KMS-11 (cell line): ENCODE results near the gene AKR1B15.
"Not testable (repeated sequence)": the region's sequence is repeated elsewhere in the genome, so short reads cannot be mapped to it uniquely, and the experiment has no call there.

Source experiments
- H2AFZ ChIP-seq: fragments of 200-600 bp; sonication (generic); 2 replicates; pipeline ENCODE4 v1.6.1; 2016; ENCODE audit warnings: antibody characterized with exemption, mixed run types, low read depth
- H3K27ac ChIP-seq: fragments of 200-600 bp; sonication (generic); 2 replicates; pipeline ENCODE4 v1.6.1; 2016; ENCODE audit warnings: mild to moderate bottlenecking, mixed run types
- H3K27me3 ChIP-seq: fragments of 200-600 bp; sonication (generic); 2 replicates; pipeline ENCODE4 v1.6.1; 2017; ENCODE audit warnings: mild to moderate bottlenecking, low read depth, mixed run types, moderate library complexity; ENCODE audit not compliant: insufficient read depth
- H3K36me3 ChIP-seq: fragments of 200-600 bp; sonication (generic); 2 replicates; pipeline ENCODE4 v1.6.1; 2017; ENCODE audit warnings: mild to moderate bottlenecking, mixed run types; ENCODE audit not compliant: insufficient read depth
- H3K4me1 ChIP-seq: fragments of 200-600 bp; sonication (generic); 2 replicates; pipeline ENCODE4 v1.6.1; 2016; ENCODE audit warnings: mild to moderate bottlenecking, low read depth, mixed run types; ENCODE audit not compliant: poor library complexity, severe bottlenecking
- H3K4me2 ChIP-seq: fragments of 200-600 bp; sonication (generic); 2 replicates; pipeline ENCODE4 v1.7.0; 2016; ENCODE audit warnings: mild to moderate bottlenecking, mixed run types
- H3K4me3 ChIP-seq: fragments of 200-600 bp; sonication (generic); IDR thresholded peaks from 2 replicates; pipeline ENCODE4 v1.6.1; 2017; ENCODE audit warnings: low read depth, low read length, mixed read lengths; ENCODE audit not compliant: insufficient read depth
- H3K79me2 ChIP-seq: fragments of 200-600 bp; sonication (generic); 2 replicates; pipeline ENCODE4 v1.6.1; 2016; ENCODE audit warnings: low read depth, mixed run types; ENCODE audit not compliant: insufficient read depth
- H3K9ac ChIP-seq: fragments of 200-600 bp; sonication (generic); 2 replicates; pipeline ENCODE4 v1.6.1; 2016; ENCODE audit warnings: mild to moderate bottlenecking, mixed run types
- H4K20me1 ChIP-seq: fragments of 200-600 bp; sonication (generic); 2 replicates; pipeline ENCODE4 v1.6.1; 2016; ENCODE audit warnings: mild to moderate bottlenecking, mixed run types; ENCODE audit not compliant: insufficient read depth
- TF ChIP-seq, protein P1 (sequence below): fragments of 200-600 bp; sonication (generic); conservative IDR thresholded peaks from 2 replicates; pipeline ENCODE4 v1.6.1; 2017; ENCODE audit warnings: low read depth, mild to moderate bottlenecking, antibody characterized with exemption, low read length, moderate library complexity, mixed read lengths

Gene AKR1B15

DNA sequence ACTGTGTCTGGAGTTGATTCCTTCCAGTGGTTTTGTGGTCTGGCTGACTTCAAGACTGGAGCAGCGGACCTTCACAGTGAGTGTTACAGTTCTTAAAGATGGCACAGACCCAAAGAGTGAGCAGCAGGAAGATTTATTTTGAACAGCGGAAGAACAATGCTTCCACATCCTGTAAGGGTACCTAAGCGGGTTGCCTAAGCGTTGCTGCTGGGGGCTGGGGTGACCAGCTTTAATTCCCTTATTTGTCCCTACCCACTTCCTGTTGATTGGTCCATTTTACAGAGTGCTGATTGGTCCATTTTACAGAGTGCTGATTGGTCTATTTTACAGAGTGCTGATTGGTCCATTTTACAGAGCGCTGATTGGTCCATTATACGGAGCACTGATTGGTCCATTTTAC, 13.2 kb downstream of the AKR1B15 start:
- Histone ChIP-seq H3K27me3 (no peaks in the 10 kb centered on the region), H3K36me3 (no peaks in the 10 kb centered on the region), H3K4me3 (no peak overlapping the region), H3K9ac (no peak overlapping the region), H3K4me2 (no peak overlapping the region), H4K20me1 (no peaks in the 10 kb centered on the region), H3K27ac (no peak overlapping the region), H3K4me1 (no peaks in the 10 kb centered on the region), H3K79me2 (no peaks in the 10 kb centered on the region), H2AFZ (no peak overlapping the region)
- TF ChIP-seq, protein P1, sequence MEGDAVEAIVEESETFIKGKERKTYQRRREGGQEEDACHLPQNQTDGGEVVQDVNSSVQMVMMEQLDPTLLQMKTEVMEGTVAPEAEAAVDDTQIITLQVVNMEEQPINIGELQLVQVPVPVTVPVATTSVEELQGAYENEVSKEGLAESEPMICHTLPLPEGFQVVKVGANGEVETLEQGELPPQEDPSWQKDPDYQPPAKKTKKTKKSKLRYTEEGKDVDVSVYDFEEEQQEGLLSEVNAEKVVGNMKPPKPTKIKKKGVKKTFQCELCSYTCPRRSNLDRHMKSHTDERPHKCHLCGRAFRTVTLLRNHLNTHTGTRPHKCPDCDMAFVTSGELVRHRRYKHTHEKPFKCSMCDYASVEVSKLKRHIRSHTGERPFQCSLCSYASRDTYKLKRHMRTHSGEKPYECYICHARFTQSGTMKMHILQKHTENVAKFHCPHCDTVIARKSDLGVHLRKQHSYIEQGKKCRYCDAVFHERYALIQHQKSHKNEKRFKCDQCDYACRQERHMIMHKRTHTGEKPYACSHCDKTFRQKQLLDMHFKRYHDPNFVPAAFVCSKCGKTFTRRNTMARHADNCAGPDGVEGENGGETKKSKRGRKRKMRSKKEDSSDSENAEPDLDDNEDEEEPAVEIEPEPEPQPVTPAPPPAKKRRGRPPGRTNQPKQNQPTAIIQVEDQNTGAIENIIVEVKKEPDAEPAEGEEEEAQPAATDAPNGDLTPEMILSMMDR = no peak

- not testable (repeated sequence) for H3K79me2 ChIP-seq
Measured at GRCh38 chr7:134563398-134563749, 14.5 kb downstream of the AKR1B15 start.

GRCh38 chr7:134565643-134566136, 16.8 kb downstream of the AKR1B15 start:
- no peaks in the 10 kb centered on the region for H4K20me1 ChIP-seq
- no peak overlapping the region for H3K4me3 ChIP-seq
- H3K27ac ChIP-seq = no peak overlapping the region
- no peaks in the 10 kb centered on the region for H3K36me3 ChIP-seq
- H3K9ac ChIP-seq = no peak overlapping the region
- H2AFZ ChIP-seq = no peak overlapping the region
- no peak overlapping the region for H3K4me2 ChIP-seq
- H3K4me1 ChIP-seq = no peaks in the 10 kb centered on the region
- no peaks in the 10 kb centered on the region for H3K27me3 ChIP-seq
- TF ChIP-seq, protein P1 = no peak
- no peaks in the 10 kb centered on the region for H3K79me2 ChIP-seq

More at GRCh38 chr7:134563398-134563749, 14.5 kb downstream of the AKR1B15 start:
- not testable (repeated sequence) for H3K9ac ChIP-seq, H4K20me1 ChIP-seq, H3K27me3 ChIP-seq, H2AFZ ChIP-seq, H3K4me2 ChIP-seq, H3K27ac ChIP-seq, H3K4me1 ChIP-seq, H3K36me3 ChIP-seq, H3K4me3 ChIP-seq

- Histone ChIP-seq H3K79me2 (no peaks in the 10 kb centered on the region), H3K9ac (no peak overlapping the region), H3K27me3 (no peaks in the 10 kb centered on the region), H3K27ac (no peak overlapping the region), H2AFZ (no peak overlapping the region), H3K36me3 (no peaks in the 10 kb centered on the region), H4K20me1 (no peaks in the 10 kb centered on the region), H3K4me3 (no peak overlapping the region), H3K4me1 (no peaks in the 10 kb centered on the region), H3K4me2 (no peak overlapping the region)
- TF ChIP-seq, protein P1 = no peak
Measured at GRCh38 chr7:134567368-134567767, 18.5 kb downstream of the AKR1B15 start.

GRCh38 chr7:134569962-134570361, 21.1 kb downstream of the AKR1B15 start:
- H3K4me3 ChIP-seq, H3K4me2 ChIP-seq, H3K4me1 ChIP-seq, H3K79me2 ChIP-seq, H3K9ac ChIP-seq, H2AFZ ChIP-seq, H4K20me1 ChIP-seq, H3K27ac ChIP-seq, H3K27me3 ChIP-seq, H3K36me3 ChIP-seq: not testable (repeated sequence)
